Mammary epithelial cell (primary cell): Measurements from ENCODE around the gene IKZF5.

Source experiments
- EZH2 ChIP-seq: IDR thresholded peaks from 2 replicates; pipeline ENCODE4 v1.6.1; 2012; ENCODE audit warnings: low read length, inconsistent platforms, borderline replicate concordance
- TF ChIP-seq, protein P1 (sequence below), 2 donors: IDR thresholded peaks in 1 of 2; conservative IDR thresholded peaks in 1 of 2; 2 replicates each; pipeline ENCODE4 v1.5.1; 2011 to 2012; ENCODE audit warnings: inconsistent platforms in 2 of 2, low read length in 2 of 2, mild to moderate bottlenecking in 2 of 2, control low read depth in 1 of 2, low read depth in 1 of 2; ENCODE audit not compliant: insufficient read depth in 1 of 2; ENCODE audit errors: extremely low read depth in 1 of 2

DNA sequence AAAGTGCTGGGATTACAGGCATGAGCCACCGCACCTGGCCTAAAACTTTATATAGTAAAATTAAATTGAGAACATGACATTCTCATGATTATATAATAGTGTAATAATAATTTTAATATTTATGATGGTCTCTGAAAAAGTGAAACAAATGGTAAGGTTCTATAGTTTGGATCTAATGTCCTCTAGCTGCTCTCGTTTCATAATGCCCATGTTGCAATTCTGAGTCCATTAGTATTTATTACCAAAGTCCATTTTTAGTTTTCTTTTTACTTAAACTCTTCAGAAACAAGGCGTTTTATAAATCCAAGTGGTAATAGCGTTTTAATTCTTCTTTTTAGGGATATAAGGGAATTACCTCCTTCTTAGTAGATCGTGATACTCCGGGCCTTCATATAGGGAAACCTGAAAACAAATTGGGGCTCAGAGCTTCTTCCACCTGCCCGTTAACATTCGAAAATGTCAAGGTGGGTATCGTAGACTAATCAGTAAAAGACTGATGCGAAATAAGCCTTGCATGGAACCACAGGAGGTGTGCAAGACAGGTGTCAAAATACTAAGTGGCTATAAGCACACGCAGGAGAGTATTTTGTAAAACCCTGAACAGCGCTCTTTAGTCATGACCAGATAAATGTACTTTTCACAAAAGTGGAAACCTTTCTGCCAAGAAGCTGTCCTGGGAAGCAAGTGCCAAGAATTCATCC, 34.3 kb upstream of the IKZF5 start:
- TF ChIP-seq EZH2 = no peak
- TF ChIP-seq, protein P1, sequence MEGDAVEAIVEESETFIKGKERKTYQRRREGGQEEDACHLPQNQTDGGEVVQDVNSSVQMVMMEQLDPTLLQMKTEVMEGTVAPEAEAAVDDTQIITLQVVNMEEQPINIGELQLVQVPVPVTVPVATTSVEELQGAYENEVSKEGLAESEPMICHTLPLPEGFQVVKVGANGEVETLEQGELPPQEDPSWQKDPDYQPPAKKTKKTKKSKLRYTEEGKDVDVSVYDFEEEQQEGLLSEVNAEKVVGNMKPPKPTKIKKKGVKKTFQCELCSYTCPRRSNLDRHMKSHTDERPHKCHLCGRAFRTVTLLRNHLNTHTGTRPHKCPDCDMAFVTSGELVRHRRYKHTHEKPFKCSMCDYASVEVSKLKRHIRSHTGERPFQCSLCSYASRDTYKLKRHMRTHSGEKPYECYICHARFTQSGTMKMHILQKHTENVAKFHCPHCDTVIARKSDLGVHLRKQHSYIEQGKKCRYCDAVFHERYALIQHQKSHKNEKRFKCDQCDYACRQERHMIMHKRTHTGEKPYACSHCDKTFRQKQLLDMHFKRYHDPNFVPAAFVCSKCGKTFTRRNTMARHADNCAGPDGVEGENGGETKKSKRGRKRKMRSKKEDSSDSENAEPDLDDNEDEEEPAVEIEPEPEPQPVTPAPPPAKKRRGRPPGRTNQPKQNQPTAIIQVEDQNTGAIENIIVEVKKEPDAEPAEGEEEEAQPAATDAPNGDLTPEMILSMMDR (conservative IDR thresholded peaks at IDR 0.05 in 1 of 2, IDR thresholded peaks at IDR 0.05 in 1 of 2; ENCODE audit: extremely low read depth in 1 of 2, insufficient read depth in 1 of 2, low read depth in 1 of 2, low read length in 2 of 2) = no peak
